Activated T-helper 2 cell treated with anti-CD3 and anti-CD28 coated beads, Interferon-gamma antibody, Interleukin-2, Interleukin-4, amounts not matched to agents 10 μg/mL and 5 μg/mL and 100 μg/mL, durations not matched to agents 14 hours and 24 hours and 36 hours (primary cell): Measurements from ENCODE around the gene EPB42. TPM values are rescaled to one million over a fixed set of nuclear protein-coding genes. Genes with fewer than 3 reads are reported as not detected.
"Not testable (repeated sequence)": the region's sequence is repeated elsewhere in the genome, so short reads cannot be mapped to it uniquely, and the experiment has no call there.

Experiments used
- DNase-seq: peaks from one replicate; pipeline ENCODE4 v3.0.0; 2021; ENCODE audit warnings: low spot score
- H3K27ac Mint-ChIP-seq: one replicate; pipeline ENCODE4 v1.8.0; 2021; ENCODE audit warnings: mixed read lengths
- H3K27me3 Mint-ChIP-seq: one replicate; pipeline ENCODE4 v1.8.0; 2021; ENCODE audit warnings: low read depth, mixed read lengths
- H3K36me3 Mint-ChIP-seq: one replicate; pipeline ENCODE4 v1.8.0; 2021; ENCODE audit warnings: low read depth, mixed read lengths
- H3K4me1 Mint-ChIP-seq: one replicate; pipeline ENCODE4 v1.8.0; 2021; ENCODE audit warnings: low read depth, mixed read lengths
- H3K4me3 Mint-ChIP-seq: one replicate; pipeline ENCODE4 v1.8.0; 2021; ENCODE audit warnings: low read depth, mild to moderate bottlenecking, moderate library complexity, mixed read lengths
- H3K9me3 Mint-ChIP-seq: one replicate; pipeline ENCODE4 v1.8.0; 2021; ENCODE audit warnings: mixed read lengths
- intact Hi-C: fragments of 100-400 bp; cut with micrococcal nuclease; formaldehyde crosslinking; loops from one replicate; pipeline ENCODE4 v1.15.1; 2023
- total RNA-seq: library from RNA; stranded (reverse); gene quantifications from 2 replicates; pipeline ENCODE4 v1.2.3, GENCODE V29; 2022

EPB42 gene
- total RNA-seq, 1 donor from 2014 or later = not detected

DNA sequence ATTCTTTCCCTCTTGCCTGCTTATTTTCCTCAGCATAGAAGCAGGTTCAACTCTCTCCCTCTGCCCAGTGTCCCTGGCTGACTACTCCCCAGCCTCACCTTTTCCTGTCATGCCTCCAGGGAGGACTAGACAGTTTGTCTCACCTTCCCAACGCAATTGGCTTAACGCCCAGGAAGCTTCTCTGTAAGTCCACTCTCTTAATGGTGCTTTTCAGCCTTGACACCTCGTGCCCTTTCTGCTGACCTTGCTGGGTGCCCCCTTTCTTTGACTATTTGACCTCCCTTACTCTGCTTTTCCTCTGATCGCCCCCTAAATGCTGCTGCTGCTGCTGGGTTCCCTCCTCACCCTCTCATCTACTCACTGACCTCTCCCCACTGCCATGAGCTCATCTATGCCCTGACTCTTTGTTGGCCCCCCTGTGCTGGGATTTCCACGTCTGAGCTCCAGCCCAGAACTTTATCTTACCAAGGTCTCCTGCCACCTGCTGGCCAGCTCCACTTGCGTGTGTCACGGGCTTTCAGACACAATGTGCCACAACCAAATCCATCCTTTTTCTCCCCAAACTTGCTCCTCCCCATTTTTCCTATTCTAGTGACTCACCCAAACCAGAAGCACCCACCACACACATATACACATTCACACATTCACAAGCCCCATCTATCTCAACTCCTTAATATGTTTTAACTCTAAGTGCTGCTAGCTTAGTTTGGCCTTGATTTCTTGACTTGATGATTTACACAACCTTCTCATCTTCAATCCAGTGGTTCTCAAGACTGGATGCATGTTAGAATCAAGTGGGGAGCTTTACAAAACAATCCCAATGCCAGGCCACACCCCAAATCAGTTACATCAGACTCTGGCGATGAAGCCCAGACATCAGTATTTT is 16.6 kb downstream of the EPB42 start:
- H3K27me3 Mint-ChIP-seq = peaks cover 16% of the 10 kb centered on the region
- no peak overlapping the region for H3K4me3 Mint-ChIP-seq
- intact Hi-C loops = no loop called here
- DNase-seq = peak; percentile 21
- no peaks in the 10 kb centered on the region for H3K9me3 Mint-ChIP-seq
- H3K27ac Mint-ChIP-seq = peak overlapping the region; percentile 0
- H3K36me3 Mint-ChIP-seq = no peaks in the 10 kb centered on the region
- peaks cover 4% of the 10 kb centered on the region for H3K4me1 Mint-ChIP-seq

DNA sequence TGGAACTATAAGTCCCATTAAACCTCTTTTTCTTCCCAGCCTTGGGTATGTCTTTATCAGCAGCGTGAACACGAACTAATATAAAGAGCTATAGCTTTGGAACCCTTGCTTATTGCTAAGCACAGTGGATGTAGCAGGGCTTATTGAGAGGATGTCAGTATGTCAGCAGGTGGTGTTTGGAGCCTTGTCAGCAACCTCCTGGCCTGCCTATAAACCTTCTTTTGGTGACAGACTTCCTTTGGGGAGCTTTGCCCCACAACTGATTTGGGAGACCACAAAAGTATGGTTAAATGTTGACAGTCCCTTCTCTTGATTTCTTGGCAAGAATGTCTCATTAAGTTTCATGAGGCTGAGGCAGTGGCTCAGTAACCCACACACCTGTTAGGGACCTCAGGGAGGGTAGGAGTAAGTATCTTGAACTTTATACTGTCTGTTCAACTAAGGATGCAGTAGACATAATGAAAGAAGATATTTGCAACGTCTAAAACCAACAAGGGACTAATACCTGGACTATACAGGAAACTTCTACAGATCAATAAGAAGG is 20.8 kb downstream of the EPB42 start:
- H3K4me1 Mint-ChIP-seq = peaks cover 4% of the 10 kb centered on the region
- intact Hi-C loops = no loop called here
- no peak overlapping the region for H3K4me3 Mint-ChIP-seq
- no peak for DNase-seq
- H3K27me3 Mint-ChIP-seq = peaks cover 3% of the 10 kb centered on the region
- H3K27ac Mint-ChIP-seq = no peak overlapping the region
- peaks cover 24% of the 10 kb centered on the region for H3K36me3 Mint-ChIP-seq
- H3K9me3 Mint-ChIP-seq = peaks cover 6% of the 10 kb centered on the region

DNA sequence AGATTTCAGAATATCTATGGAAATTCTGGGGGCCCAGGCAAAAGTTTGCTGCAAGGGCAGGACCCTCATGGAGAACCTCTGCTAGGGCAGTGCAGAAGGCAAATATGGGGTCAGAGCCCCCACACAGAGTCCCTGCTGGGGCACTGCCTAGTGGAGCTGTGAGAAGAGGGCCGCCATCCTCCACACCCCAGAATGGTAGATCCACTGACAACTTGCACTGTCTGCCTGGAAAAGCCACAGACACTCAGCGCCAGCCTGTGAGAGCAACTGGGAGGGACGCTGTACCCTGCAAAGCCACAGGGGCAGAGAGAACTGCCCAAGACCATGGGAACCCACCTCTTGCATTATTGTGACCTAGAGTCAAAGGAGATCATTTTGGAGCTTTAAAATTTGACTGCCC is 21.8 kb downstream of the EPB42 start:
- Mint-ChIP-seq H3K27me3 (no peaks in the 10 kb centered on the region), H3K36me3 (peaks cover 34% of the 10 kb centered on the region), H3K27ac (no peak overlapping the region), H3K4me1 (no peaks in the 10 kb centered on the region), H3K4me3 (no peak overlapping the region), H3K9me3 (peaks cover 6% of the 10 kb centered on the region)
- DNase-seq = no peak
- intact Hi-C loops = no loop called here

DNA sequence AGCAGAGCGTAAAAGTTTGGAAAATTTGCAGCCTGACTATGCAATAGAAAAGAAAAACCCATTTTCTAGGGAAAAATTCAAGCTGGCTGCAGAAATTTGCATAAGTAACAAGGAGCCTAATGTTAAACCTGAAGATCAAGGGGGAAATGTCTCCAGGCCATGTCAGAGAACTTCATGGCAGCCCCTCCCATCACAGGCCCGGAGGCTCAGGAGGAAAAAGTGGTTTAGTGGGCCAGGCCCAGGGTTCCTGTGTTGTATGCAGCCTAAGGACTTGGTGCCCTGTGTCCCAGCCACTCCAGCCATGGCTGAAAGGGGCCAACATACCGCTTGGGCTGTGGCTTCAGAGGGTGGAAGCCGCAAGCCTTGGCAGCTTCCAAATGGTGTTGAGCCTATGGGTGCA is 22.3 kb downstream of the EPB42 start:
- H3K9me3 Mint-ChIP-seq, H3K4me1 Mint-ChIP-seq, H3K4me3 Mint-ChIP-seq, DNase-seq, intact Hi-C loops, H3K27ac Mint-ChIP-seq, H3K27me3 Mint-ChIP-seq: not testable (repeated sequence)
- peaks cover 34% of the 10 kb centered on the region for H3K36me3 Mint-ChIP-seq

DNA sequence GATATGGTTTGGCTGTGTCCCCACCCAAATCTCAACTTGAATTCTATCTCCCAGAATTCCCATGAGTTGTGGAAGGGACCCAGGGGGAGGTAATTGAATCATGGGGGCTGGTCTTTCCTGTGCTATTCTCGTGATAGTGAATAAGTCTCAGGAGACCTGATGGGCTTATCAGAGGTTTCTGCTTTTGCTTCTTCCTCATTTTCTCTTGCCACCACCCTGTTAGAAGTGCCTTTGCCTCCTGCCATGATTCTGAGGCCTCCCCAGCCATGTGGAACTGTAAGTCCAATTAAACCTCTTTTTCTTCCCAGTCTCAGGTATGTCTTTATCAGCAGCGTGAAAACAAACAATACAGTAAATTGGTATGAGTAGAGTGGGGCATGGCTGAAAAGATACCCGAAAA is 23.0 kb downstream of the EPB42 start:
- DNase-seq, H3K4me1 Mint-ChIP-seq, intact Hi-C loops, H3K9me3 Mint-ChIP-seq, H3K27me3 Mint-ChIP-seq, H3K27ac Mint-ChIP-seq, H3K4me3 Mint-ChIP-seq: not testable (repeated sequence)
- H3K36me3 Mint-ChIP-seq = peaks cover 37% of the 10 kb centered on the region

DNA sequence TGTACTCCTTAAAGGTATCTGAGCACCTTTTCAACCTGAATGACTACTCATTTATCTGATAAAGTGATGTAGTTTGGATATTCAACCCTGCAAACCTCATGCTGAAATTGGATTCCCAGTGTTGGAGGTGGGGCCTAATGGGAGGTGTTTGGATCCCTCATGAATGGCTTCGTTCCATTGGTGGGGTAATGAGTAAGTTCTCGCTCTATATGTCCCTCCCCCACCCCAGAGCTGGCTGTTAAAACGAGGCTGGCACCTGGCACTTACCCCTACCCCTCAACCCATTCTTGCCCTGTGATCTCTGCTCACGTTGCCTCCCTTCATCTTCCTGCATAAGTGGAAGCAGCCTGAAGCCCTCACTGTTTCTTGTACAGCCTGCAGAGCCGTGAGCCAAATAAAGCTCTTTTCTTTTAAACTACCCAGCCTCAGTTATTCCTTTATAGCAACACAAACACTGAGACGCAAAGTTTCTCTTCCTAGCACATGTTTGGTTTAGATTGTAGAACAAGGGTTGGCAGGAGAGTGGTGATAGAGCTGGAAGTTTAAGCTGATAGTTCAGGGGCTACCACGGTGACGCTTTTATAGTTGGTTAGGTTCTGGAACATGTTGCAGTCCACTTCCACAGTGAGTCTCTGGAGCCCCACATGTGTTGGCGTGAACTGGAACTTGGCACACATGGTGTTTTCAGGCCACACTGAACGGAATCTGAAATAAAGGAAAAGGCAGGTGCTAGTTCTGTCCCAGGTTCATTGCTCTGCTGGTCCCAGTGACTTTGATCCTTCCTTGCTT is 23.9 kb downstream of the EPB42 start:
- H3K36me3 Mint-ChIP-seq = peaks cover 45% of the 10 kb centered on the region
- H3K4me1 Mint-ChIP-seq = no peaks in the 10 kb centered on the region
- intact Hi-C loops = no loop called here
- H3K4me3 Mint-ChIP-seq = no peak overlapping the region
- DNase-seq = no peak
- no peak overlapping the region for H3K27ac Mint-ChIP-seq
- no peaks in the 10 kb centered on the region for H3K27me3 Mint-ChIP-seq
- peaks cover 6% of the 10 kb centered on the region for H3K9me3 Mint-ChIP-seq

DNA sequence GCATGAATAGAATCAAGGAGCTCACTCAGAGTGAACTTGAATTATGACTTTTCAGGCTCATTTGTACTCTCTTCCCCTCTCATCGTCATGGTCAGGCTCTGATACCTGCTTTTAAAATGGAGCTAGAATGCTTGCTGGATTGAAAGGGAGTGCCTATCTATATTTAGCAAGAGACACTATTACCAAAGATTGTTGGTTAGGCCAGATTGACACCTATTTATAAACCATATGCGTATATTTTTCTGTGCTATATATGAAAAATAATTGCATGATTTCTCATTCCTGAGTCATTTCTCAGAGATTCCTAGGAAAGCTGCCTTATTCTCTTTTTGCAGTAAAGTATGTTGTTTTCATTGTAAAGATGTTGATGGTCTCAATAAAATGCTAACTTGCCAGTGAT is 26.0 kb downstream of the EPB42 start:
- intact Hi-C loops = no loop called here
- Mint-ChIP-seq H3K4me1 (no peaks in the 10 kb centered on the region), H3K9me3 (peaks cover 6% of the 10 kb centered on the region), H3K36me3 (peaks cover 65% of the 10 kb centered on the region), H3K4me3 (no peak overlapping the region), H3K27ac (no peak overlapping the region), H3K27me3 (no peaks in the 10 kb centered on the region)
- no peak for DNase-seq

DNA sequence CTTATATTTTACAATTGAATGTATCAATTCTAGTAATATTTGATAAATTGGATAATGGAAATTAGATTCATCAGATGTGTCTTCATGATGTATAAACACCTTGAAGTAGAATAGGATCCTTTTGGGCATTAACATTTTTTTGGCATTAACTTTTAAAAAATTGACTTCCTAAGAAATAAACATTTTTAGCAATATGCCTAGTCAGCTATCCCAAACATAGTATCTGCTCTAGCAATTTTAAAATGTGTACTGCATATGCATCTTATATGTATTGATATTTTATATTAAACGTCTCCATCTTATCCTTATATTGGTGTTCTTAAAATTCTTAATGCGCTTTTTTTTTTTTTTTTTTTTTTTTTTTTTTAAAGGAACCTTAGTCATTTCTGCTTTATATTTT is 27.1 kb downstream of the EPB42 start:
- H3K27me3 Mint-ChIP-seq = no peaks in the 10 kb centered on the region
- no peak overlapping the region for H3K27ac Mint-ChIP-seq
- no peak for DNase-seq
- peaks cover 72% of the 10 kb centered on the region for H3K36me3 Mint-ChIP-seq
- no peak overlapping the region for H3K4me3 Mint-ChIP-seq
- peaks cover 4% of the 10 kb centered on the region for H3K4me1 Mint-ChIP-seq
- H3K9me3 Mint-ChIP-seq = peaks cover 6% of the 10 kb centered on the region
- intact Hi-C loops = no loop called here

DNA sequence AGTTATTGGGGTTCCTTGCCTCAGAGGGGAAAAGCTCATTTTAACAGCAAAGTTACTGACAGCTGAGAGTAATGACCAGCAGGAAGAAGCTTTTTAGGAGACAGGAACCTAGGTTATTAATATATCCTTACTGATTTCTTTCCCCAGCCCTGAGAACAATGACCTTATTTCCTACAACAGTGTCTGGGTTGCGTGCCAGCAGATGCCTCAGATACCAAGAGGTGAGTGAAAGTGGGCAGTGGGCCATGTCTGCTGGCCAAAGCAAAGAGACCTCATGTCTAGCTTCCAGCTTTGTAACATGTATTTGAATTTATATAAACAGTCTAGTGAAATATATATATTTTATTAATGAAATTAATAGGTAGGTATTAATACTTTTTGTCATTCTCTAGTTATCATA is 30.6 kb downstream of the EPB42 start:
- DNase-seq = no peak
- no peaks in the 10 kb centered on the region for H3K9me3 Mint-ChIP-seq
- no peaks in the 10 kb centered on the region for H3K27me3 Mint-ChIP-seq
- no peak overlapping the region for H3K4me3 Mint-ChIP-seq
- intact Hi-C loops = no loop called here
- H3K27ac Mint-ChIP-seq = no peak overlapping the region
- peaks cover 22% of the 10 kb centered on the region for H3K4me1 Mint-ChIP-seq
- peaks cover 65% of the 10 kb centered on the region for H3K36me3 Mint-ChIP-seq

DNA sequence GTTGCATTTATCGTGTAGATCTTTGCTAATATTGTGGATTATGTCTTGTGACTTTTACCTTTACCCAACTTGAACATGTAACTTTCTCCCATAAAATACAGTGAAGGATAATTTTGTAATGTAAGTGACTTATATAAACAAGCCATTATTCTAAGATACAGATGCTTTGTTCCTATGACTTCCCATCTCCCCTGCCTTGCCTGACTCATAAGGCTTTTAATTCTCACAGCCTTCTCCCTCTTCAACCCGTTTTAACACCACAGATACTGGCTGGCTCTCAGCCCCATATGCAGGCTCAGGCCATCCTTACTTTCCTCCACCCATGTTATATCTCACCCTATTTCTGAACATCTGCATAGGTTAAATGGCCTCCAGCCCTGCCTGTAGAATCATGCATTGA is 31.5 kb downstream of the EPB42 start:
- Mint-ChIP-seq H3K27ac (no peak overlapping the region), H3K9me3 (no peaks in the 10 kb centered on the region), H3K36me3 (peaks cover 57% of the 10 kb centered on the region), H3K4me1 (peaks cover 25% of the 10 kb centered on the region), H3K27me3 (no peaks in the 10 kb centered on the region), H3K4me3 (no peak overlapping the region)
- DNase-seq = no peak
- intact Hi-C loops = loop anchor here (5.0 kb wide), 2 partner anchors 57 to 82 kb away; partner anchors contain the start of genes TMEM62 and UBR1

DNA sequence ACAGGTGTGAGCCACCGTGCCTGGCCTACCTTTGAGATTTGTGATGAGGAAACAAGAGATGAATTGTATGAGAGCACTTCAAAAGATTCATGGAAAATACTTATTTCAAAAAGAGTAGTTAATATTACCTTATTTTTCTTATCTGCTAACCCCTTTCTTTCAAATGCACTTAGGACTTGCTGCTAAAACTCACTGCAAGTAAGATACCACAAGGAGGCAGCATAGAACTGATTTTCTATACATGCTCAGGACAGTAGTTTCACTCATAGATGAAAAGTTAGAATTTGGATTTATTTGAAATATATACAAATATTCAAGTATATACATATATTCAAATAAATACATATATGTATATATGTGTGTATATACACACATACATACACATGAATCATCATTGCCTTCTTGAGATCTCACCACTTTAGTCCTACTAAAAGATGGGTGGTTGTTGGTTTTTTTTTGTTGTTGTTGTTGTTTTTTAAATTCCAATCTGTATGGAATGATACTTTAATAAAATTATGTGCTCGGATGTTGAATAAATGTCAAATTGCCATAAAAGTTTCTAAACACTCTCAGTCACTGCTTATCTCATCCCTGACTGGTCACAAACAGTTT is 33.2 kb downstream of the EPB42 start:
- Mint-ChIP-seq H3K27me3 (no peaks in the 10 kb centered on the region), H3K27ac (no peak overlapping the region), H3K4me3 (peak overlapping the region; percentile 24), H3K9me3 (no peaks in the 10 kb centered on the region), H3K4me1 (peaks cover 25% of the 10 kb centered on the region), H3K36me3 (peaks cover 60% of the 10 kb centered on the region)
- intact Hi-C loops = loop anchor here (1.0 to 5.0 kb wide), 3 partner anchors 55 to 98 kb away; partner anchors contain the start of genes TMEM62 and UBR1
- no peak for DNase-seq

DNA sequence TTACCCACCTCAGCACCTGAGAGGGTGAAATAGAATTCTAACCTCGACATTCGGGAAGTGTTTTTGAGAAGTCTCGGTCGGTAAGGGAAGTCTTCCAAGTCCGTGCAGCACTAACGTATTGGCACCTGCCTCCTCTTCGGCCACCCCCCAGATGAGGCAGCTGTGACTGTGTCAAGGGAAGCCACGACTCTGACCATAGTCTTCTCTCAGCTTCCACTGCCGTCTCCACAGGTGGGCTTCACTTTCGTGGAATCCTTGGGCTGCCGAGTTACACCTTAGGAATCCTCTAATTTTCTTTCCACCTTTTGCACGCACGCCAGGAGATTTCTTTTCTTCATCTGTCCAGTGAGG is 34.8 kb downstream of the EPB42 start:
- Mint-ChIP-seq H3K27me3 (no peaks in the 10 kb centered on the region), H3K36me3 (peaks cover 54% of the 10 kb centered on the region), H3K9me3 (no peaks in the 10 kb centered on the region), H3K4me3 (peak overlapping the region; percentile 92), H3K4me1 (peaks cover 25% of the 10 kb centered on the region), H3K27ac (peak overlapping the region; percentile 92)
- intact Hi-C loops = loop anchor here (5.0 kb wide), 2 partner anchors 54 to 79 kb away; partner anchors contain the start of genes TMEM62 and UBR1
- no peak for DNase-seq
